ENCODE measurements around the gene KLHL25.
"Not testable (repeated sequence)": the region's sequence is repeated elsewhere in the genome, so short reads cannot be mapped to it uniquely, and the experiment has no call there.

Gene KLHL25
- long read RNA-seq, donor 1, full-length matches to known transcripts = 16 of 16 reads
- long read RNA-seq, donor 1, partial matches to known transcripts = 0 of 16 reads
- long read RNA-seq, donor 1, other reads (novel, unspliced or antisense) = 0 of 16 reads
- long read RNA-seq, donor 2, full-length matches to known transcripts = 16 of 16 reads
- long read RNA-seq, donor 2, partial matches to known transcripts = 0 of 16 reads
- long read RNA-seq, donor 2, other reads (novel, unspliced or antisense) = 0 of 16 reads
- long read RNA-seq, donor 3, full-length matches to known transcripts = 8 of 8 reads
- long read RNA-seq, donor 3, partial matches to known transcripts = 0 of 8 reads
- long read RNA-seq, donor 3, other reads (novel, unspliced or antisense) = 0 of 8 reads
- long read RNA-seq, donor 4, full-length matches to known transcripts = 11 of 11 reads
- long read RNA-seq, donor 4, partial matches to known transcripts = 0 of 11 reads
- long read RNA-seq, donor 4, other reads (novel, unspliced or antisense) = 0 of 11 reads
- long read RNA-seq, donor 5, full-length matches to known transcripts = 12 of 12 reads
- long read RNA-seq, donor 5, partial matches to known transcripts = 0 of 12 reads
- long read RNA-seq, donor 5, other reads (novel, unspliced or antisense) = 0 of 12 reads
- long read RNA-seq, donor 6, full-length matches to known transcripts = 8 of 8 reads
- long read RNA-seq, donor 6, partial matches to known transcripts = 0 of 8 reads
- long read RNA-seq, donor 6, other reads (novel, unspliced or antisense) = 0 of 8 reads
- long read RNA-seq, donor 7 = 0 reads
- long read RNA-seq, donor 8, full-length matches to known transcripts = 12 of 12 reads
- long read RNA-seq, donor 8, partial matches to known transcripts = 0 of 12 reads
- long read RNA-seq, donor 8, other reads (novel, unspliced or antisense) = 0 of 12 reads

DNA sequence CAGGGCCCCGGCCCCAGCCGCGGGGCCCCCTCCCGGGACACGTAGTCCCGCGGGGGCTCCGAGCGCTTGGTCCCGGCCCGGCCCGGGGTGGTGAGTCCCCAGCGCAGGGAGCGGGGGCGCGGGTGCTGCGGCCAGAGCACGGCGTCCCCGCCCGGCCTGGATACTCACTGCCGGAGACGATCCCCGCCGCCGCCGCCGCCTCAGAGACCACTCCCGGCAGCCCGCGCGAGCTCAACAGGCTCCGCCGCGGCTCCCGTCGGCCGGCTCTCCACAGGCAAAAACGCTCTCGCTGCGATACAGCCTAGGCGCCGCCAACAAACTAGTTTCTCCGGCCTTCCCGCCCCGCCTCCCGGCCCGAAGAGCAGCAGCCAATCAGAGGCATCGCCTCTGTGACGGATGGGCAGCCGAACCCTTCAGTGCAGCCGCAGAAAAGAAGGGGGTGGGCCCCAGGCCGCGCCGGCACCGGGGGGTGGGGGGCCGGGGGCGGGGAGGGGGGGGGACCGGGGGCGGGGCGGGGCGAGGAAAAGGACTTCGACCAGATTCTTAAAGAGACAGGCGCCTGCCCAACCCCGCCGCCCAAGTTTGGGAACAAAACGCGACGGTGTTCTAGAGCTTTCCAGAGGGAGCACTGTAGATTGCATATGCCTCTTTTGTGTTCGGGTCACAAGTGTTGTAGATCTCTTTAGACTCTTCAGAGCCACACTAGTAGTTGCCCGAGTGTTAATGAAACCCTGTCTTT lies at the start of gene KLHL25:
KLHL25 (minus strand) TSS at position 328 of the 739 bp plus-strand sequence. CDS start 25,115 bp downstream, outside the sequence.
- peak; percentile 92 for DNase-seq

GRCh38 chr15:85840802-85841152 lies 46.1 kb upstream of the KLHL25 start:
- DNase-seq = no peak

GRCh38 chr15:85840079-85840801 lies 45.5 kb upstream of the KLHL25 start:
- peak; percentile 83 for DNase-seq

DNA sequence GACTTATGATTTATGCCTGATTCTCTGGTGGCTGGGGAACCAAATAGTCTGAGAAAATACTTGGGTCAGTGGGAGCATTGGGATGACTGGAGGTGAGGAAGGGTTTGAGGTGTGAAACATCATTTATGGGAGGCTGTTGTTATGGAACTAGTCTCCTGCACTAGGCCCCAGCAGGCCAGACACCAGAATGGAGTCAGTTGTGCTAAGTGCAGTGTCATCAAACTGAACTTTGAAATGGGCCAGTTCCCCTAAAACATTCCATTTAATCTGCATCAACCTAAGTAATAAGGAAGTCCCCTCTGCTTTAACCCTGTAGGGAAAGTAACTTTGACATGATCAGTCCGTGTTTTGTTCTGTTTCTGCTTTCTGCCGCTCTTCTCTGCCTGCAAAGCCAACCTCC lies 44.9 kb upstream of the KLHL25 start:
- no peak for DNase-seq

- DNase-seq = no peak
Measured at GRCh38 chr15:85838655-85839054, 43.9 kb upstream of the KLHL25 start.

GRCh38 chr15:85837881-85838280 lies 43.2 kb upstream of the KLHL25 start:
- no peak for DNase-seq

- DNase-seq = no peak
Measured at GRCh38 chr15:85837011-85837433, 42.3 kb upstream of the KLHL25 start.

DNA sequence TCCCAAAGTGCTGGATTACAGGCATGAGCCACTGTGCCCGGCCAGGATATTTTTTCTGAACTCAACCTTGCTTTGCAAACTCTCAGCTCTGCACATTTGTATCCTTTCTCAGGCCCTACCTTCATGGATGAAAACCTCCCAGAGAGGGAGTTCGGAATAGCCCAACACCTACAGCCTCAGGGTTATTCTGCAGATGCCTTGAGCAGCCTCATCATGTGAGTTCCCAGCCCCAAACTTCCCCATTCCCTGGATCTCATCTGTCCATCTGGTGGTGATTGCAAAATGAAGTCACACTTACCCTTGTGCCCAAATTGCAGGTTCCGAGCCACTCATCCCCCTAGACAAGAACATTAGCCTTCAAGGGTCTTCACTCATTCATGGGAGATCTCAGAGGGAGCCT lies 39.9 kb upstream of the KLHL25 start:
- no peak for DNase-seq

DNA sequence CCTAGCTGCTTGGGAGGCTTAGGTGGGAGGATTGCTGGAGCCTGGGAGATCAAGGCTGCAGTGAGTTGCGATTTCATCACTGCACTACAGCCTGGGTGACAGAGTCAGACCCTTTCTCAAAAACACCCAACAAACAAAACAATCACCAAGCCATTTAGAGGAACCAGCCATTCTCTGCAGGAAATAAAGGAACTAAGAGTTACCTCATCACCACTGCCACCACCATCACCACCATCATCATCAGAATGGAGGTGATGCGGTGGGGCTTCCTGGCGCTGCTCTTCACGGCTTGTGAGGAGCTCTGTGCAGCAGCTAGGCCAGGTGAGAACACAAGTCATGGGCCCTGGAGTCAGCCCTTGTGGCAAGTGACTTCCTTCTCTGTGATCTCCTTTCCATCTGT lies 37.7 kb upstream of the KLHL25 start:
- no peak for DNase-seq

DNA sequence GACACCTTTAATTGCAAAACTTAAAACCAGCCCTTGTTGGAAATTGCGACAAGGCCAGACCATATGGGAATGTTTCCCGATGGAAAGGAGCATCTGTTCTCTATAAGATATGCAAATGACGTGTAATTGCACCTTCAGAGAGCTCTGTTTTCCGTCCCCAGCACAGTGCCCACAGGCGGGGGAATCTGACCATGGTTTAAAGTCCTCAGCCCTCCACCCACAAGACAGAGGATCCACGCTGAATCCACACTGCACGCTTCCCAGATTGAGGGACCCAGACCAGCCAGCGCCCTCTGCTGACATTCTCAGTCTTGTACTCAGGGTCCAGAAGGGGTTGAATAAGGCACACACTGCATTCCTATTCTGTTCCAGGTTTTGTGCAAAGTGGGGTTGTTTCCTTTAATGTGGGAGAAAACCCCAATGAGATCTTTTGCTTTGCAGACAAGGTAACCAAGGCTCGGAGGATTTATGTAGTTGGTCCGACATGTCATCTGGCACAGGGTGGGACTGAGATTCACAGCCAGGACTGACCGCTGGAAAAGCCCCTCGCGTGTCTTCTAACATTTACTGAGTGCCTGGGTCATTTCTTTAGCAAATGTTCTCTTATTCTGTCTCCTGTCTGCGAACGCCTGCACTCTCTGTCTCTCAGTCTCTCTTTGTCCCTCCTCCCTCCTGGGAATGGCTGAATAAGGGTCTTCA lies 36.8 kb upstream of the KLHL25 start:
- peak; percentile 53 for DNase-seq

DNA sequence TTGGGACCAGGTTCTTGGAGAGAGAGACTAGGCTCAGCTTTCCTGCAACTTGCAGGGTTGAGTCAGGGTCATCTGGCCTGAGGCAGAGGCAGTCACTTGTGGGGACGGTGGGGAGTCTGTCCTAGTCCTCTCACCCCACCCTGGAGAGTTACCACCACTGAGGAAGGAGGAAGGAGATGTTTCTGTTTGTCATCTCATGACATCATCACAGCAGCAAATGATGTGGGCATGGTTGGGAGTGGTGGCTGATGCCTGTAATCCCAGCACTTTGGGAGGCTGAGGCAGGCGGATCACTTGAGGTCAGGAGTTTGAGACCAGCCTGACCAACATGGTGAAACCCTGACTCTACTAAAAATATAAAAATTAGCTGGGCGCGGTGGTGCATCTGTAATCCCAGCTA lies 35.0 kb upstream of the KLHL25 start:
- DNase-seq = not testable (repeated sequence)

GRCh38 chr15:85828874-85829273 lies 34.1 kb upstream of the KLHL25 start:
- no peak for DNase-seq

DNA sequence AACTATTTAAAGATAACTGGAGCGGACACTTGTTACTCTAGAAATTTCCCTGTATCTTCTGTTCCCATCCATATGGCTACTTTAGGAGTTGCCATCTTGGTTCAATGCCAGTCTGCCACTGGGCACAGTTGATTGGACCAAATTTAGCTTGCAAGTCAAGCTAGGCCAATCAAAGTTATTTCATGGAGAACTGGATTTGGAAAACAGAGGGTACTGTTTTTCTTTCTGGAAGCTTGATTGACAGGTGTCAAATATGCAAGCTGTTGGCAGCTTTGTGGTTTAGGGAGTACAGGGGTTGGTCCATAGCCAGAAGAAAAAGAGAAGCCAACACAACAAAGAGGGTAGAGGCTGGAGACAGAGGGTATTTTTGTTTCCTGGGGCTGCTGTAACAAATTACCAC lies 33.4 kb upstream of the KLHL25 start:
- no peak for DNase-seq

DNA sequence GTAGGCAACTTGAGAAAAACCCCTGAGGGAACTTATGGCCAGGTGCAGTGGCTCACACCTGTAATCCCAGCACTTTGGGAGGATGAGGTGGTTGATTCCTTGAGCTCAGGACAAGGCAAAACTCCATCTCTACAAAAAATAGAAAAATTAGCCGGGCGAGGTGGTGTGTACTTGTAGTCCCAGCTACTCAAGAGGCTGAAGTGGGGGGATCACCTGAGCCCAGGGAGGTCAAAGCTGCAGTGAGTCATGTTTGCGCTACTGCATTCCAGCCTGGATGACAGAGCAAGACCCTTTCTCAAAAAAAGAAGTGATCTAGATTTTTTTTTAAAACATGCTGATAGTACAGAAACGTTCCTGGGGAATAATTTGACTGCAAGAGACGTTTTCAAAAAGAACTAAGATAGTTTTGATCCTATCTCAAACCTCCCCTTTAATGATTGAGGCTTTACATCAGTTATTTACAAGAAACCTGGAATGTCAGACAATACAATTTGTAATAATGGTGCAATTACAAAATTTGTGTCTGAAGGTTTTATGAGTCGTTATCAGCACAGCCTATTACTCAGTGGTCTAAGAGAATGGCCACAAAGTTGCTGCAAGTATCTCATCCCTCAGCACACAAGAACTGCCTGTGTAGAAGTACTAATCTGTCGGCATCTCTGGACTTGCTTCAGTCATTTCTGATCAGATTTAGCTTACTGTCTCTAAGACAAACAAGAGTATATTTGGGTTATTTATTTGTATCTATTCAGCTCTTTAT lies 32.2 kb upstream of the KLHL25 start:
- no peak for DNase-seq

GRCh38 chr15:85825719-85826118 lies 31.0 kb upstream of the KLHL25 start:
- DNase-seq = no peak

GRCh38 chr15:85825118-85825517 lies 30.4 kb upstream of the KLHL25 start:
- DNase-seq = no peak

GRCh38 chr15:85821545-85821944 lies 26.8 kb upstream of the KLHL25 start:
- DNase-seq = no peak

- no peak for DNase-seq
Measured at GRCh38 chr15:85819938-85820337, 25.2 kb upstream of the KLHL25 start.

DNA sequence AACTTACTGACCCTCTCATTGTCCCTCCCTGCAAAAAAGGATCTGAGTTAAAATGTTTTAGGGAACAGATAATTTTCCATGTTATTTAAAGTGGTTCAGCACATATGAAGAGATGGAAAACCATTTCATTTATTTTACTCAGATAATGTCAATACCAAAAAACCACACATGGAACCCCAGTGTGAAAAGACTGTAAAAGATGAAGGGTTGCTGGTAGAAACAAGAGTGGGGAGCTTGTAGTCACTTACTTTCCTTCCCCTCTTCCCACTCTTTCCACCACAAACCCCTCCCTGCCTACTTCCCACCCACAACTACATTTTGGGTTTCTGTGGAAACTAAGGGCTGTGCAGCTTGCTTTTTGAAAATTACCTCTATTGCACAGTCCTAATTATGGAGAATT lies 18.5 kb upstream of the KLHL25 start:
- DNase-seq = no peak

DNA sequence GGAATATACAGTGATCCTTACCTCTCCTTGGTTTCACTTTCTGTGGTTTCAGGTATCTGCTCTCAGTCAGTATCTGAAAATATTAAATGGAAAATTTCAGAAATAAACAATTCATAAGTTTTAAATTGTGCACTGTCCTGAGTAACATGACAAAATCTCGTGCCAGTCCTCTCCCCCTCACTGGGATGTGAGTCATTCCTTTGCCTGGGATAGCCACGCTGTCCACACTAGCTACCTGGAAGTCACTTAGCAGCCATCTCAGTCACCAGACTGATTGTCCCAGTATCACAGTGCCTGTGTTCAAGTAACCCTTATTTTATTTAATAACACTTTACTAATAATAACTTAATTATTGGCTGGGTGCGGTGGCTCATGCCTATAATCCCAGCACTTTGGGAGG lies 15.3 kb upstream of the KLHL25 start:
- no peak for DNase-seq

- no peak for DNase-seq
Measured at GRCh38 chr15:85805420-85805819, 10.7 kb upstream of the KLHL25 start.
